Osteoblast (primary cell): ENCODE data around the gene CHN2. TPM values are rescaled to one million over a fixed set of nuclear protein-coding genes. Genes with fewer than 3 reads are reported as not detected.

Experiments used
- DNase-seq: peaks from one replicate; pipeline ENCODE4 v3.0.0; 2011; ENCODE audit warnings: low spot score, mixed read lengths; ENCODE audit not compliant: insufficient read length; ENCODE audit errors: missing footprints
- H2AFZ ChIP-seq: 2 replicates; pipeline ENCODE4 v1.6.0; 2011; ENCODE audit warnings: mild to moderate bottlenecking, low read length
- H3K27ac ChIP-seq: 2 replicates; pipeline ENCODE4 v1.5.1; 2011; ENCODE audit warnings: mild to moderate bottlenecking, low read depth, low read length, moderate library complexity
- H3K27me3 ChIP-seq: 2 replicates; pipeline ENCODE4 v1.6.0; 2012; ENCODE audit warnings: mild to moderate bottlenecking, control low read depth, inconsistent platforms, low read length, moderate library complexity; ENCODE audit not compliant: insufficient read depth
- H3K36me3 ChIP-seq: 2 replicates; pipeline ENCODE4 v1.5.1; 2011; ENCODE audit warnings: mild to moderate bottlenecking, low read length, control low read depth, moderate library complexity; ENCODE audit not compliant: insufficient read depth
- H3K4me1 ChIP-seq: 2 replicates; pipeline ENCODE4 v1.5.1; 2011; ENCODE audit warnings: mild to moderate bottlenecking, low read length, control low read depth, moderate library complexity; ENCODE audit not compliant: insufficient read depth
- H3K4me2 ChIP-seq: 2 replicates; pipeline ENCODE4 v1.6.0; 2011; ENCODE audit warnings: mild to moderate bottlenecking, low read length; ENCODE audit not compliant: insufficient read depth
- H3K4me3 ChIP-seq: fragments of 200-600 bp; sonication (generic); 3 replicates; pipeline ENCODE4 v1.5.1; 2012; ENCODE audit warnings: mild to moderate bottlenecking, low read length, inconsistent platforms; ENCODE audit not compliant: insufficient read depth
- H3K79me2 ChIP-seq: 2 replicates; pipeline ENCODE4 v1.6.0; 2012; ENCODE audit warnings: mild to moderate bottlenecking, low read length, control low read depth, inconsistent platforms; ENCODE audit not compliant: insufficient read depth
- H3K9me3 ChIP-seq: 2 replicates; pipeline ENCODE4 v1.5.1; 2011; ENCODE audit warnings: low read depth, low read length, control low read depth
- H4K20me1 ChIP-seq: 2 replicates; pipeline ENCODE4 v1.6.0; 2012; ENCODE audit warnings: mild to moderate bottlenecking, low read length, control low read depth; ENCODE audit not compliant: insufficient read depth
- CTCF ChIP-seq: IDR thresholded peaks from 2 replicates; pipeline ENCODE4 v1.5.1; 2011; ENCODE audit warnings: mild to moderate bottlenecking, low read depth, low read length, moderate library complexity; ENCODE audit errors: extremely low read depth
- total RNA-seq: library from RNA; depleted of rRNA; stranded (reverse); fragments of >200 nt; gene quantifications from 2 replicates; pipeline ENCODE4 v1.2.3, GENCODE V29; 2012

Gene CHN2
- total RNA-seq, 1 donor, result under 0.01 TPM

DNA sequence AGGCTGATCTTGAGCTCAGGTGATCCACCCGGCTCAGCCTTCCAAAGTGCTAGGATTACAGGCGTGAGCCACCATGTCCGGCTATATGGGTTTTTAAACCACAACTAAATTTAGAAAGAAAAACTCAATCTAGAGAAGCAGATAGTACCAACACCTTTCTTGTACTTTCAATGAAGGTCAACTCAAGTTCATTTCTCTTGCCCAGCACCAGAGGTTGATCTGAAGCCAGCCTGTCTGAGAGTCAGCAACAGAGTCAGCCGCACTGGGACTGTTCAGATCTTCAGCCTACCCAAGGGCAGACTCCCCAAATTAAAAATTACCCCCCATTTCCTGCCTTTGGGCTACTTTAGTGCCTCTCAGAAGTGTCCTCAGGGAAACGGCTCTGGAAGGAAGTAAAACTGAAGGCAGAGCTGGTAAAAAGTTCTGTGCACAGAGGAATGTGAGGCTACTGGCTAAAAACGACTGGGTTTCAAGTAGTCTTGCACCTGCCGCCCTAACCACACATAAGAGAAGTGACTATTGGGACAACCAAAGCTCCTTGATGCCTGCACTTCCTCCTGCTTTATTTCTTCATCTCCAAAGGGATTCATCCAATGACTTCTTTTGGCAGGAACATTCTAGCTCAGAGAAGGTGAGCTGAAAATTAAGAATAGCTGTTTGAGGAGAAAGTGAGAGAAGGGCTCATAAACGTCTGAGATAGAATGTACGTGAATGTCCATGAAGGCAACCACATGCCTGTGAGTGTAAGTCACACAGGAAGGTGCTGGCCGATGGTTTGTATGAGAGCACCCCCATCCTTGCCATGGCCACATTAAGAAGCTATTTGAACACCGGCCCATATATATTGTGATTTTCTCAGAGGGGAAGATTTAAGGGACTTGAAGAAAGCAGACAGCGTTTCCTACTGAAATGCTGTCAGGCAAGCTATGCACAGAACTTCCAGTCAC lies 226.7 kb downstream of the CHN2 start:
- Histone ChIP-seq H3K27ac (no peak overlapping the region), H3K36me3 (no peaks in the 10 kb centered on the region), H3K79me2 (no peaks in the 10 kb centered on the region), H3K27me3 (peaks cover 9% of the 10 kb centered on the region), H4K20me1 (no peaks in the 10 kb centered on the region), H3K4me2 (no peak overlapping the region), H3K9me3 (no peaks in the 10 kb centered on the region), H2AFZ (no peak overlapping the region), H3K4me3 (no peak overlapping the region), H3K4me1 (no peaks in the 10 kb centered on the region)
- TF ChIP-seq CTCF, result no peak
- no peak for DNase-seq

- no peak for TF ChIP-seq CTCF
- H3K4me3 ChIP-seq, result no peak overlapping the region
- H3K36me3 ChIP-seq, result no peaks in the 10 kb centered on the region
Observed at GRCh38 chr7:29422829-29423228, 228.3 kb downstream of the CHN2 start.

DNA sequence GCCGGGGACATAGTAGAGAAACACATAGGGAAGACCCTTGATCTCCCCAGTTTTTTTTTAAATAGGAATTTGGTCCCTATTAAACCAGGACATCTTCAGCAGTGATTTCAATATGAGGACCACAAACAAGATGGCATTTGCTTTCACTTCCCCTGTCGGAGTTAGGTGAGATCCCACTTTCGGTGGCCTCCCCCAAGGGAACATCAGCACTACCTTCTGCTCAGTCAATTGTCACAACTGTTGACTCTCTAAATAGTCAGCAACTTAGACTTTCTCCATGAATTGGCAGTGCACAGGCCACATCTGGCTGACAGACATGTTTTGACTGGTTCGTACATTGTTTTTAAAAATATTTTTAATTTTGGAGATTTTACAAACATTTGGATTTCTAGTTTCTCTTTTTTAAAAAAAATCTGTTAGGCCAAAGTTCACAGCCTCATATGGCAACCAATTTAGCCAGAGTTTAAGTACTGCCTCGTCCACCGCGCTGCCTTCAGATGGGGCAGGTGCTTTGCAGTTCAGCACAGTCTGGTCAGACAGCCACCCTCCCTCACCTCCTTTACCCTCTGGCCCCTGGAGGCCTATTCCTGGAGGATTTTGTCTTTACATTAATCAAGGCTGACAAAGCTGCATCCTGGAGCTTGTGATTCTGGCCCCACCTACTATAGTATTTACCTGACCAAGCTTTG lies 229.9 kb downstream of the CHN2 start:
- H4K20me1 ChIP-seq, result no peaks in the 10 kb centered on the region
- no peak for TF ChIP-seq CTCF
- no peak for DNase-seq

More at GRCh38 chr7:29422829-29423228, 228.3 kb downstream of the CHN2 start:
- DNase-seq, result no peak
- no peaks in the 10 kb centered on the region for H4K20me1 ChIP-seq
- peaks cover 9% of the 10 kb centered on the region for H3K27me3 ChIP-seq
- H2AFZ ChIP-seq, result no peak overlapping the region
- H3K4me2 ChIP-seq, result no peak overlapping the region
- no peaks in the 10 kb centered on the region for H3K9me3 ChIP-seq
- no peaks in the 10 kb centered on the region for H3K4me1 ChIP-seq
- no peaks in the 10 kb centered on the region for H3K79me2 ChIP-seq
- no peak overlapping the region for H3K27ac ChIP-seq

GRCh38 chr7:29424984-29425309 lies 230.4 kb downstream of the CHN2 start:
- Histone ChIP-seq H3K27ac (no peak overlapping the region), H2AFZ (no peak overlapping the region), H4K20me1 (no peaks in the 10 kb centered on the region), H3K4me2 (no peak overlapping the region), H3K4me3 (no peak overlapping the region), H3K79me2 (no peaks in the 10 kb centered on the region), H3K9me3 (no peaks in the 10 kb centered on the region), H3K4me1 (no peaks in the 10 kb centered on the region), H3K36me3 (no peaks in the 10 kb centered on the region), H3K27me3 (peaks cover 9% of the 10 kb centered on the region)
- no peak for DNase-seq
- TF ChIP-seq CTCF, result no peak

More for the DNA sequence above, 229.9 kb downstream of the CHN2 start:
- no peak overlapping the region for H2AFZ ChIP-seq
- H3K4me1 ChIP-seq, result no peaks in the 10 kb centered on the region
- no peaks in the 10 kb centered on the region for H3K79me2 ChIP-seq
- no peak overlapping the region for H3K4me2 ChIP-seq
- no peak overlapping the region for H3K27ac ChIP-seq
- H3K36me3 ChIP-seq, result no peaks in the 10 kb centered on the region
- H3K9me3 ChIP-seq, result no peaks in the 10 kb centered on the region
- H3K4me3 ChIP-seq, result no peak overlapping the region
- peaks cover 9% of the 10 kb centered on the region for H3K27me3 ChIP-seq
